ENCODE data around the gene RTP3. TPM values are rescaled to one million over a fixed set of nuclear protein-coding genes. Genes with fewer than 3 reads are reported as not detected.
"Not testable (repeated sequence)": the region's sequence is repeated elsewhere in the genome, so short reads cannot be mapped to it uniquely, and the experiment has no call there.

RTP3 gene
- polyA plus RNA-seq, 1 donor, result not detected

GRCh38 chr3:46519952-46520351, 22.2 kb downstream of the RTP3 start:
- no peak for DNase-seq

- no peak for DNase-seq
These were observed 22.8 kb downstream of the RTP3 start for GRCh38 chr3:46520531-46520930.

- DNase-seq, result no peak
These were observed 23.3 kb downstream of the RTP3 start for GRCh38 chr3:46521096-46521495.

- not testable (repeated sequence) for DNase-seq
These were observed 24.4 kb downstream of the RTP3 start for GRCh38 chr3:46522201-46522600.

GRCh38 chr3:46523556-46523955, 25.8 kb downstream of the RTP3 start:
- no peak for DNase-seq

GRCh38 chr3:46524008-46524407, 26.2 kb downstream of the RTP3 start:
- no peak for DNase-seq

- DNase-seq, result no peak
These were observed 27.1 kb downstream of the RTP3 start for GRCh38 chr3:46524832-46525231.

- no peak for DNase-seq
These were observed 29.5 kb downstream of the RTP3 start for GRCh38 chr3:46527239-46527638.

- no peak for DNase-seq
These were observed 35.3 kb downstream of the RTP3 start for GRCh38 chr3:46533091-46533490.

- no peak for DNase-seq
These were observed 38.0 kb downstream of the RTP3 start for GRCh38 chr3:46535746-46536145.

GRCh38 chr3:46536758-46537157, 39.0 kb downstream of the RTP3 start:
- DNase-seq, result no peak

GRCh38 chr3:46537316-46537715, 39.5 kb downstream of the RTP3 start:
- DNase-seq, result no peak

- no peak for DNase-seq
These were observed 40.0 kb downstream of the RTP3 start for GRCh38 chr3:46537779-46538178.

- not testable (repeated sequence) for DNase-seq
These were observed 40.6 kb downstream of the RTP3 start for GRCh38 chr3:46538425-46538802.

GRCh38 chr3:46538803-46539442, 41.1 kb downstream of the RTP3 start:
- DNase-seq, result no peak

- no peak for DNase-seq
These were observed 41.7 kb downstream of the RTP3 start for GRCh38 chr3:46539443-46540005.

GRCh38 chr3:46540550-46540949, 42.8 kb downstream of the RTP3 start:
- no peak for DNase-seq

- DNase-seq, result no peak
These were observed 44.1 kb downstream of the RTP3 start for GRCh38 chr3:46541835-46542234.

- no peak for DNase-seq
These were observed 44.6 kb downstream of the RTP3 start for GRCh38 chr3:46542344-46542743.

- no peak for DNase-seq
These were observed 45.0 kb downstream of the RTP3 start for GRCh38 chr3:46542801-46543201.

GRCh38 chr3:46544771-46545503, 47.2 kb downstream of the RTP3 start:
- no peak for DNase-seq

- DNase-seq, result no peak
These were observed 48.2 kb downstream of the RTP3 start for GRCh38 chr3:46545818-46546630.

All from left kidney (tissue), 2 donors.